ENCODE measurements around the gene ROPN1L.

DNA sequence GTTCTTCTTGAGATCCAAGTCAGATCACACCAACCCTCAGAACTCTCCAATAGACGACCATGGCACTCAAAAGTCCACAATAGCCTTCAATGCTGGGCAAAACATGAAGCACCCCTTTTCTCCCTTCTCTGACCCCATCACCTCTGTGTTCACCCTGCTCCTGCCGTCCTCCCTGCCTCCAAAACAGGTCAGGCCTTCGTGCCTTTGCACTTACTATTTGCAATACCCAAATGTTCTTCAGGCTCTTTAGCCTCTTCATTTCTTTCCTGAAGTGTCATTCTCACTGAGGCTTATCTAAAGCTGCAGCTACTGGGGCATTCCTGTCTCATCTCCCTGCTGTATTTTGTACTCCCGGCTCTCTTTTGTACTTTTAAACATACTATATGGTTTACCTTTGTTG is 2.0 kb upstream of the ROPN1L start:
- TF ChIP-seq, protein P1, sequence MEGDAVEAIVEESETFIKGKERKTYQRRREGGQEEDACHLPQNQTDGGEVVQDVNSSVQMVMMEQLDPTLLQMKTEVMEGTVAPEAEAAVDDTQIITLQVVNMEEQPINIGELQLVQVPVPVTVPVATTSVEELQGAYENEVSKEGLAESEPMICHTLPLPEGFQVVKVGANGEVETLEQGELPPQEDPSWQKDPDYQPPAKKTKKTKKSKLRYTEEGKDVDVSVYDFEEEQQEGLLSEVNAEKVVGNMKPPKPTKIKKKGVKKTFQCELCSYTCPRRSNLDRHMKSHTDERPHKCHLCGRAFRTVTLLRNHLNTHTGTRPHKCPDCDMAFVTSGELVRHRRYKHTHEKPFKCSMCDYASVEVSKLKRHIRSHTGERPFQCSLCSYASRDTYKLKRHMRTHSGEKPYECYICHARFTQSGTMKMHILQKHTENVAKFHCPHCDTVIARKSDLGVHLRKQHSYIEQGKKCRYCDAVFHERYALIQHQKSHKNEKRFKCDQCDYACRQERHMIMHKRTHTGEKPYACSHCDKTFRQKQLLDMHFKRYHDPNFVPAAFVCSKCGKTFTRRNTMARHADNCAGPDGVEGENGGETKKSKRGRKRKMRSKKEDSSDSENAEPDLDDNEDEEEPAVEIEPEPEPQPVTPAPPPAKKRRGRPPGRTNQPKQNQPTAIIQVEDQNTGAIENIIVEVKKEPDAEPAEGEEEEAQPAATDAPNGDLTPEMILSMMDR (IDR thresholded peaks at IDR 0.05; ENCODE audit: insufficient read depth, low read length, poor library complexity, severe bottlenecking) = no peak
- no peak for TF ChIP-seq EZH2phosphoT487 (conservative IDR thresholded peaks at IDR 0.05; ENCODE audit: low read length)
